ENCODE measurements around the gene CD72.

The CD72 gene, protein sequence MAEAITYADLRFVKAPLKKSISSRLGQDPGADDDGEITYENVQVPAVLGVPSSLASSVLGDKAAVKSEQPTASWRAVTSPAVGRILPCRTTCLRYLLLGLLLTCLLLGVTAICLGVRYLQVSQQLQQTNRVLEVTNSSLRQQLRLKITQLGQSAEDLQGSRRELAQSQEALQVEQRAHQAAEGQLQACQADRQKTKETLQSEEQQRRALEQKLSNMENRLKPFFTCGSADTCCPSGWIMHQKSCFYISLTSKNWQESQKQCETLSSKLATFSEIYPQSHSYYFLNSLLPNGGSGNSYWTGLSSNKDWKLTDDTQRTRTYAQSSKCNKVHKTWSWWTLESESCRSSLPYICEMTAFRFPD

DNA sequence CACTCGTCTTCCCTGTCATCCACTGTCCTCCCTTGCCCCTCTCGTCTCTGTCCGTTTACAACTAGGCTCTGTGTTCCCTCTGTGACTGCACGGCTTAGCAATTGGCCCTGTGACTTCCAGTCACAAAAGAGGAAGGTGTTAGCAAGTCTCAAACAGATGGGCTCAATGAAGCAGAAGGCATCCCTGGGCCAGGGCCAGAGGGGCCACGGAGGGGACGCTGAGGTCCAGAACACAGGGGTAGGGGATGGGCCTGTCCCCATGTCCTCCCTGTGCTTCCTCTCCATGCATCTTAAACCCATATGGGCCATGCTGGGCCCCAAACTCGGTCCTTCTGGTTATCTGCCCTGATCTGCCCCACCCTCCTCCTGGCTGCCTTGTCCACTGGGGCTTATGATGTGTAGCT is at the start of gene CD72:
CD72 (minus strand) TSS at position 89 of the 403 bp plus-strand sequence. CDS start 110 bp downstream, outside the sequence.
- no peak for DNase-seq

DNA sequence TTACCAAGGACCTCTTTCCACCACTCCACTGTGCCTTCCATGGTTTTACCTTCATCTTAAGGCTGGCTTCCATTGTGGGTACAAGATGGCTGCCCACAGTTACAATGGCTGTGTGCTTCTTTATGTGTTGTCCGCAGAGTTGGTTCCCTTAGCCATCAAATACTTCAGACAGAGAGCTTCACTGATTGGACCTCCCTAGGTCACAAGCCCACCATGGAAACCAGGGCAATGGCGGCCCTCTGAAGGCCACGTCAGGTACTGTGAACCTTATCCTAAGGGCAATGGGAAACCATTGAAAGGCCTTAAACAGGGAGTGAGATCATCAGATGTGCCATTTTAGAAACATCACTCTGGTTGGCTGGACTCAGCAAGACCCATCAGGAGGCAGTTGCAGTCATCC is 49.7 kb upstream of the CD72 start:
- DNase-seq: no peak

DNA sequence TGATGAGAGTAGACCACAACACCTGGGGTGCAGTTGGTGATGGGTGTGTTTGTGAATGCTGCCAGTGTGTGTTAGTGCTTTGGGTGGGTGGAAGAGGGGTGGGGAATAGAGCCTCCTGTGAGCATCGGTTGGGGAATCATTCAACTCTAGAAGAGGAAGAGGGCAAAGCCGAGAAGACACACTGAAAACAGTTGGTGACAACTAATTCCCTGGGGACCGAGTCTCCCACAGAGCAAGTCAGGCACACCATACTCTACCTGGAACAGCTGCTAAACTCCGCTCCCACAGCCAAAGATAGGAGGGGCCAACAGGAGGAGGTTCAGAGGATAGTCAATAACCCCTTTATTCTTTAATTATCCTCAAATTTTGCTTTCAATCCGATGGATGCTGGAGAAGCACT is 48.3 kb upstream of the CD72 start:
- no peak for DNase-seq

DNA sequence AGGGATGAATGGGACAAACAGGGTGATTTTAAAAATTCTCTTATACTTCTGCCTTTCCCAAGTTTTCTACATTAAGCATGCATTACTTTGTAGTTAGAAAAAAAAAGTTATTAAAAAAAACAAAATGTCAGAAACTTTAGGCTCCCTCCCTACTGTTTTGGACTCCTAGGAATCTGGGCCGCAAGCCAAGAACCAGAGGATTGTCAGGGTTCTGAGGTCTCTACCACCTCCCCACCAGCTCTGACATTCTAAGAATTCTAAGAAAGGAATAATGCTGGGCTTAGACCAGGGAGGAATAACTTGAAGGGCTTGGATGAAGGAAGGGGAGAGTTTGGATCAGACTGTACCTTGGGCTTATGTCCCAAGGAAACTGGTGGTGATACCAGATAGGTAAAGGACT is 47.8 kb upstream of the CD72 start:
- no peak for DNase-seq

DNA sequence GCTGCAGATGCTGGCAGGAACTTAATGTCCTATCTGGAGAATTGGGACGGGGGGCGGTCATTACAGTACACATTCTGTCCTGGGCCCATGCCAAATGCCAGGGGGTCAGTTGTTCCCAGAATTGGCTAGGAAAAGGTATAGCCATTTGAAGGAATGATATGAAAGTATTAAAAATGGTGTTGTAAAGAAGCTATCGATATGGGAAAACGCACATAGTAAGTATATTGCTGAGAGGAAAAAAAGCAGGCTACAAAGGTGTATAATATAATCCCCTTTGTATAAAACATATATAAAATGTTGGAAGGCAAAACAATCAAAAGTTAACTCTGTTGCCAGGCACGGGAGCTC is 47.2 kb upstream of the CD72 start:
- DNase-seq: no peak

DNA sequence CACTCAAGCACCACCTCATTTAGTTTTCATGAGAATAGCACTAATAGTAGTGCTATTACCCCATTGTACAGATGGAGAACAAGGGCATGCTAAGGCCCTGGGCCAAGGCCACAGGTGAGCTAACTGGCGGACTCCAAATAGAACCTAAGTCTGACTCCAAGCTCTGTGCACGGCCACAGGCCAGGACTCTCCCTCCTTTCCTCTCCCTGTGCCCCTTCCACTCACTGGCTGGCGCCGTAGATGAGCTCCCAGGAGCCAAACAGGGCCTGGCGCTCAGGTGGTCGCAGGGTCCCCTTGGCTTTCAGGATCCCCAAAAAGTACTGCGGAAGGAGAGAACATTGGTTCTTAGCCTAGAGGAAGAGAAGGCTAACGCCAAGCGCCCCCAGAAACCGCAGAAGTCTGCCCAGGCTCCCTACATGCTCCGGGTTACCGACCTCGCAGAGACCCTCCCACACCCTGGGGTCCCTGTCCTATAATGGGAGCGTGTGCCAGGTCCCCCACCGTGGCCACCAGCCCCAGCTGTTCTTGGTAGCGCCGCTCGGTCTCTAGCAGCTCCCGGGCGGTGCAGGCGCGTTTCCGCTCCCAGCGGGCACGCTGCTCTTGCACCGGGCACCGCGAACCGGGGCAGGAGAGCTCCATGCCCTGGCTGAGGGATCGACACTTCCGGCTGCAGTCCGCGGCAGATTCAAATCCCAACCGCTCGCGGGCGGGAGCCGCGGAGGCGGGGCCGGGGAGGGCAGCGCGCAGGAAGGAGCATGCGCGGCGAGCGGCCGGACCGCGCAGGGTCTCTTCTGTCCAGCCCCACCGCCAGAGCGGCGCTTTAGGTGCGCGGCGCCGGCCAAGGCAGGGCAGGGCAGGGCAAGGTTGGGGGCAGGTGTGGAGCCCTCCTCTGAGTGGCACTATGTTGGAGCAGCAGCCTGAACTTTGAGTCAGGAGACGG is 46.6 kb upstream of the CD72 start, which contains the start of gene ARHGEF39:
ARHGEF39 (minus strand) TSS at position 665 of the 940 bp plus-strand sequence; CDS start at position 639, 26 bp downstream.
- peak; percentile 75 for DNase-seq

DNA sequence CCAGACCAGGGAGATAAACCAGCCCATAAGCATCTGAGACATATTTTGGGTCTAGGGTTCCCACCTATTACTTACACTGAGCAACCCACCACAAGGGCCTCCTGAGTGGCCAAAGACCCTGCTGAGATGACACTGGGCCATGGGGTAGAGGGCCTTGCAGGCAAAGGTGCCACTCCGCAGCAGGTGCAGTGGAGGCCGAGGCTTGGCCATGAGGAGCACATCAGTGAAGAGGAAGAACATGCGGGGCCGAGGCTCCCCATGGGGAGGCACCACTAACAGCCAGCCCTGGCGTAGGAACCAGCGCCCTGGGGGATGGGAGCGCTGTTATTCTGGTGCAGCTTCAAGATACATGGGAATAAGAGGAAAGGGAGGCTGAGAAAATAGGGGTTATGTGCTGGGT is 44.2 kb upstream of the CD72 start:
- DNase-seq: no peak

DNA sequence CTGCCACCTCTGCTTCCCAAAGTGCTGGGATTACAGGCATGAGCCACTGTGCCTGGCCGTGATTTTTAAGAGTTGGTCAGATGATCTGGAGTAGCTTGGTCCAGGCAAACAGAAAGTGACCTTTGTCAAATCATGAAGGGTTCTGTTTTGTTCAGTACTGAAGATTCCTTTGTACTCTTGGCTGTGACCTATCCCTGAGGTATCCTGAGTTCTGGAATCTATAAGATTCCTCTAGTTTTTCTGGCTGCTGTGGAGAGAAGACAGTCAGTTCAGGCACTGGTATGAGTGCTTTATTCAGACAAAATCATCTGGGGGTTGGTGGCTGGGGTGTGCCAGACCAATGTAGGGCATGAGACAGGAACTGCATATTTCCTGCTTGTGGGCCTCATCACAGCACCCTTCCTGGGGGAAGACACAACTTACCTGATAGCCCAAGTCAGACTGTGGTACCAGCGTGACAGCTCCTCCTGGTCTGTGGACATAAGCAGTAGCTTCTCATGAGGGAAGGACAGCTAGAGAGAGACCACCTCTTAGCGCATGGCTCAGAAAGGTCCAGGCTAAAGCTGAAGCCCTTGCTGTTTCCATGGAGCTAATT is 43.6 kb upstream of the CD72 start:
- no peak for DNase-seq

DNA sequence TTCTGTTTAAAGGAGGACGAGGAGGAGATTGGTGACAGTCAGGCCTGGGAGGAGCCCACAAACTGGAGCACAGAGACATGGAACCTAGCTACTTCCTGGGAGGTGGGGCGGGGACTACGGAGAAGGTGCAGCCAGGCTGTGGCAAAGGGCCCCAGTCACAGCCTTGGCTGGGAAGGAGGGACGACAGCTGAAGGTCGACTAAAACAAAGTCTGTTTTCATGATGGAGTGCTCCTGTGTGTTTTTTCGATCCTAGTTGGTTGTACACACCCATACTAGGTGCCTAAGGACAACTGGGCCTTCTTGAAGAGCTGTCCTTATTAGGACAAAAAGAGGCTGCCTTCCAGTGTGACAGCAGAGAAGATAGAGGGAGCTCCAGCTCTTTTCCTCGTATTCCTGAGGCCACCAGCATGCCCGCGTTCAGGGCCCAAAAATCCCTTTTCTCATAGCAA is 42.8 kb upstream of the CD72 start:
- DNase-seq: no peak

DNA sequence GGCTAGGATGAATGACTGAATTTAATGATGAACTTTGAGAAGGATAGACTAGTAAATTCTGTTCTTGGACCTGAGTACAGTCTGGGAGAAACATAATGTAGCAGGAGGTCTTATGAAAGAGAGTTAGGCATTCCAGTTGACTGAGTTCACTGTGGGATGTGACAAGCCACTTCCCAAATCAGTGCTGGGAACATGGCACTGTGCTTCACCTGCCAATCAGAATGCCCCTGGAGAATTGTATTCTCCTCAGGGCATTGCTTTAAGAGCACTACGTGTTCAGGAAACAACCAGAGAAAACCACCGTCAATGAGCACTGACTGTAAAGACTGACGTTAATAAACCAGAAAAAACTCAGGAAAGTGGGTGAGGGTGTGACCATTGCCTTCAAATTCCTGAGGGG is 41.1 kb upstream of the CD72 start:
- DNase-seq: no peak

DNA sequence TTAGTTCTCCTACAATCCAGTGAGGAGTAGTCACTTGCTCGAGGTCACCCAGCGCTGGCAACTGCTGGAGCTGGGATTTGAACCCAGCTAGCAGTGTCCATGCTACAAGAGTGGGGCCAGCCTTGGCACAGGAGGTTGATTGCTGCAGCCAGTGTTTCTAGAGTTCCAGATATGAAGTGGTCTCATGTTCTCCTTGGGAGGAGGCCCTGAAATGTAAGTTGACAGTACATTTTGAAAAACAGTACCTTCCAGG is 40.7 kb upstream of the CD72 start:
- no peak for DNase-seq

DNA sequence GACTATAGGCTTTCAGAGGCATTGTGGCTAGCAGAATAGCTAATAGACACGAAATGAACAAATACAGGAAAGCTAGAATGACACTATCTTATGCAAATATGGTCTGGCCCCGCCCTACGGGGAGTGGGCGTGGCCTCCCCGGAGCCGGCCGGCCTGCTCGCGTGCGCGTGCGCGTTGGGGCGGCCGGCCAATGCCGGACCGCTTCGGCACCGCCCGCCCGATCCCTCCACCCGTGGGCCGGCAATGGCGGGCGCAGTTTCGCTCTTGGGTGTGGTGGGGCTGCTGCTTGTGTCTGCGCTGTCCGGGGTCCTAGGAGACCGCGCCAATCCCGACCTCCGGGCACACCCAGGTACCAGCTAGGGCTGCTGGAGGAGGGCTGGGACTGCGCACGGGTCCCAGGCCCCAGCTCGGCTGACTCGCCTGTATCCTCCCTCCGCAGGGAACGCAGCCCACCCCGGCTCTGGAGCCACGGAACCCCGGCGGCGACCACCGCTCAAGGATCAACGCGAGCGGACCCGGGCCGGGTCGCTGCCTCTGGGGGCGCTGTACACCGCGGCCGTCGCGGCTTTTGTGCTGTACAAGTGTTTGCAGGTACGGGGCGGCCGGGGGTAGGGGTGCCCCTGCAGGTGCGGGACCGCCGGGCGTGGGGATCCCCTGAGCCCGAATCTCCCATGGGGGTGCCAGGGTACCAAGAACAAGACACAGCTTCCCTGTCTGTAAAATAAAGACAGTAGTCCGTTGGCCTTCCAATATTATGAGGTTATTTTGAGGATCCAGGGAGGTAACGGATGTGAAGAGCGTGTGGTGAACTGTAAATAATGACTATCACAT is 40.1 kb upstream of the CD72 start, which contains the start of gene CCDC107:
CCDC107 (plus strand) TSS at position 156 of the 831 bp plus-strand sequence; CDS start at position 244, 88 bp downstream.
- DNase-seq: peak; percentile 91

DNA sequence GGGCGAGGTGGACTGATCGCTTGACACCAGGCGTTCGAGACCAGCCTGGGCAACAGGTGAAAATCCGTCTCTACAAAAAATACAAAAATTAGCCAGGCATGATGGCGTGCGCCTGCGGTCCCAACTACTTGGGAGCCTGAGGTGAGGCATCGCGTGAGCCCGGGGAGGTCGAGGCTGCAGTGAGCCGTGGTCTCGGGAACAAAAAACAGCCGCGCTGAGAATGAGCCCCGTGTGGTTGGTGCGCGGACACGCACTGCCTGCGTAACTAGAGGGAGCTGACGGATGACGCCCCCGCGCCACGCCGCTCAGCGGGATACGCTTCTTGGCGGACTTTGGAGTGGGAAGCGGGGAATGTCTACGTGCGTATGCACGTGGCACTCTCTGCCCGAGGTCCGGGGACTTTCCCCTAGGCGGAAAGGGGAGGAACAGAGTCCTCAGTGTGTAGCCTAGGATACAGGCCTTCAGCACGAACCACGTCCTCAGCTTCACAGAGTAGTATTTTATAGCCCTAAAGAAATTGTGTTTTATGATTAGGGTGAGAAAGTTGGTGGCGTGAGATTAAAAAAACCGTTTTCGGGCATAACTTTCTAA is 39.4 kb upstream of the CD72 start, which contains the start of gene RMRP:
RMRP (minus strand) TSS at position 474 of the 591 bp plus-strand sequence.
- peak; percentile 94 for DNase-seq

DNA sequence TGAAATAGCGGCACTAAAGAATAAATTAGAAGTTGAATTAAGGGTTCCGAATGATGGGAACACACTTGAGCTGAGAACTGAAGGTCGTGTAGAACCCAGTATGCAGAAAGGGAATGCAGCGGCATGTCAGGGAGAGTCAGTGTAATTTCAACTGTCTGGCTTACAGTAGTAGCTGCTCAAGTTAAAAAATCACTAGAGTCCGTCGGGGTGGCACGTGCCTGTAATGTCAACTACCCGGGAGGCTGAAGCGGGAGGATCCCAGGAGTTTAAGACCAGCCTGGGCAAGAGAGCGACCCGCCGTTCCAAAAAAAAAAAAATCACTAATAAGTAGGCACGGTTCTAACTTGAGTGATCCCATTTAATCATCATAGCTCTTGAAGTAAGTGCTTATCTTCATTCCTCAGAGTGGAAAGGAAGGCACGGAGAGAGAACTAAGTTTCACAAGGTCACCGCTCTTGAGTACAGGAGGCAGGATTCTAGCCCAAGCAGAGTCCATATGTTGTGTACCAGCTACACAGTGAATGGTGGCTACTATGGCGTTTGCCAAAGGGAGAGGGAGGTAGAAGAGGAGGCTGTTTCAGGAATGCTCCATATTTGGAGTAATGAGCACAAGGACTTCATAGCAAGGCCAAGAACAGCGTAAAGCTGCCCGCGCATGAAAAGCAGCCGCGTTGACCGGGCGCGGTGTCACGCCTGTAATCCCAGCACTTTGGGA is 38.8 kb upstream of the CD72 start:
- DNase-seq: no peak

DNA sequence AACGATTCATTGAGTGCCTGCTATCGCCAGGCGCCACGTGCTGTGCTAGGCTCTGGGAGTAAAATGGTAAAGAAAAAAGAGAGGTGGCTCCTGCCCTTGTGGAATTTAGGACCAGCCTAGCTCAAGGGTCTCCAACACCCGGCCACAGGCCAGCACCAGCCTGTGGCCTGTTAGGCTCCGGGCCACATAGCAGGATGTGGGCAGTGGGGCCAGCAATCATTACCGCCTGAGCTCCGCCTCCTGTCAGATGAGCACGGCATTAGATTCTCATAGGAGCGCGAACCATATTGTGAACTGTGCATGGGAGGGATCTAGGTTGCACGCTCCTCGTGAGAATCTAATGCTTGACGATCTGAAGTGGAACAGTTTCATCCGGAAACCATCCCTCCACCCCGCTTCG is 38.1 kb upstream of the CD72 start:
- no peak for DNase-seq

DNA sequence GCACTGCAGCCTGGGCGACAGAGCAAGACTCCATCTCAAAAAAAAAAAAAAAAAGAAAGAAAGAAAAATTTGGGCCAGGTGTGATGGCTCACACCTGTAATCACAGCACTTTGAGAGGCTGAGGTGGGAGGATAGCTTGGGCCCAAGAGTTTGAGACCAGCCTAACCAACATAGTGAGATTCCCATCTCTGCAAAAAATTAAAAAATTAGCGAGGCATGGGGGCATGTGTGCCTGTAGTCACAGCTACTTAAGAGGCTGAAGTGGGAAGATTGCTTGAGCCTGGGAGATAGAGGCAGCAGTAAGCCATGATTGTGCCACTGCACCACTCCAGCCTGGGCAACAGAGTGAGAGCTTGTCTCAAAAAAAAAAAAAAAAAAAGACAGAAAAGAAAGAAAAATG is 35.4 kb upstream of the CD72 start:
- DNase-seq: no peak

DNA sequence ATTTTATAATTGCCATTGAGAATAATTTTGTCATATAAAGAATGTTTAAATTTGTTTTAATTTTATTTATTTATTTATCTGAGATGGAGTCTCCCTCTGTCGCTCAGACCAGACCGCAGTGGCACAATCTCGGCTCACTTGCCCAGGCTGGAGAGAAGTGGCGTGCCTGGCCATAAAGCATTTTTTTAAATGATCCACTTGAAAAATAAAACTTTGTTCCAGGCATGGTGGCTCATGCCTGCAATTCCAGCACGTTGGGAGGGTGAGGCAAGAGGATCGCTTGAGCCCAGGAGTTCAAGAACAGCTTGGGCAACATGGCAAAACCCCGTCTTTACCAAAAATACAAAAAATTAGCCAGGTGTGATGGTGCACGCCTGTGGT is 34.6 kb upstream of the CD72 start:
- DNase-seq: no peak

DNA sequence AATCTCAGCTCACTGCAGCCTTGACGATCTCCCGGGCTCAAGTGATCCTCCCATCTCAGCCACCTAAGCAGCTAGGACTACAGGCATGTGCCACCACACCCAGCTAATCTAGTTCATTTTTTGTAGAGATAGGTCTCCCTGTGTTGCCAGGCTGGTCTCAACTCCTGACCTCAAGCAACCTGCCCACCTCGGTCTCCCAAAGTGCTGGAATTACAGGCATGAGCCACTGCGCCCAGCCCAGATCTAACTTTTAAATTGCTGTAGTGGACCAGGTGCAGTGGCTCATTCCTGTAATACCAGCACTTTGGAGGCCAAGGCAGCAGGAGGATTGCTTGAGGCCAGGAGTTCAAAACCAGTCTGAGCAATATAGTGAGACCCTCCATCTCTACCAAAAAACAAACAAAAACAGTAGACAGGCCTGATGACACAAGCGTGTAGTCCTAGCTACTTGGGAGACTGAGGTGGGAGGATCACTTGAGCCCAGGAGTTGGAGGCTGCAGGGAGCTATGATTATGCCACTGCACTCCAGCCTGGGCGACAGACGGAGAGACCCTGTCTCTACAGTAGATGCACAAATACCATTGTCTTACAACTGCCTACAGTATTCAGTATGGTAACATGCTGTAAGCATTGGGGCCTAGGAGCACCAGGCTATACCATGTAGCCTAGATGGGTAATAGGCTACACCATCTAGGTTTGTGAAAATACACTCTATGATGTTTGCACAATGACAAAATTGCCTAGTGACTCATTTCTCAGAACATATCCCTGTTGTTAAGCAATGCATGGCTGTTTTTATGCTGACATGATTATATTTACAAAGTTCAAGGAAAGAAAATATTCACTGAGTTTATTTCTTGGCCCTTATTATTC is 34.0 kb upstream of the CD72 start:
- DNase-seq: no peak

DNA sequence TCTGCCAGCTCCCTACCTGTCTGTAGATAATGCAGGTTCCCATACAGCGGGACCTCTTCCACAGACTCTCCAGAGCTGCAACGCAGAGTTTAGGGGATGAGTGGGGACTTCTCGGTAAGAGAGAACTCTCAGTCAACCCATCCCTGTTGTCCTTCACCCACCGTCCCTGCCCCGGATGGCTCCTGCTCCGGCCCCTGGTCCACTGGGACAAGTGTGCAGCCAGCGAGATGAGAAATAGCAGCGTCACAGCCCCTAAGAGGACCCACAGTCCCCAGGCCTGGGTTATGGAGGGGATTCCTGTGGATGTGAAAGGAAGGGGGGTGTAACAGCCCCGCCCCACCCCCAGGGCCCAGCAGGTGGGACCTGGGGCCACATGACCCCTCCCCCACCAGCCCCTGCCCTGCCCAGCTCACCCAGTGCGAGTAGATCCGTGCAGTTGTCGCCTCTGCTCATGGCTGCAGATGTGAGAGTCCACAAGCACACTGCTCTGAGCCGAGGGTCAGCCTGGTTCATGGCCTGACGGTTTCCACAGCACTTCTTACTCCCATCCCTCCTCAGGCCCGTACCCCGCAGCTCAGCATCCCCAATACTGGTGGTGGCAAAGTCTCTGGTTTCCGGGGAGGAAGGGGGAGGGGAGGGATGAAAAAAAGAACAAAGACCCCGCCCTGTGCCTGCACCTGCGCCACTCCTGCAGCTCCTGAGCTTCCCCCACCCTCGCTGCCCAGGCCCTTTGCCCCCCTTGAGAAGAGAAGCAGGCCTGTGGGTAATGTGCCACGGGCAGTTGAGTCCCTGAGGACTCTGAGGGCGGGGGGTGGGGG is 32.3 kb upstream of the CD72 start, which contains the start of gene SIT1:
SIT1 (minus strand) TSS at position 591 of the 818 bp plus-strand sequence; CDS start at position 513, 78 bp downstream.
- no peak for DNase-seq

Data from NCI-H748 treated with DMSO at 0.1 percent for 48 hours (cell line).